ENCODE results near the gene RAB28.

RAB28 gene

DNA sequence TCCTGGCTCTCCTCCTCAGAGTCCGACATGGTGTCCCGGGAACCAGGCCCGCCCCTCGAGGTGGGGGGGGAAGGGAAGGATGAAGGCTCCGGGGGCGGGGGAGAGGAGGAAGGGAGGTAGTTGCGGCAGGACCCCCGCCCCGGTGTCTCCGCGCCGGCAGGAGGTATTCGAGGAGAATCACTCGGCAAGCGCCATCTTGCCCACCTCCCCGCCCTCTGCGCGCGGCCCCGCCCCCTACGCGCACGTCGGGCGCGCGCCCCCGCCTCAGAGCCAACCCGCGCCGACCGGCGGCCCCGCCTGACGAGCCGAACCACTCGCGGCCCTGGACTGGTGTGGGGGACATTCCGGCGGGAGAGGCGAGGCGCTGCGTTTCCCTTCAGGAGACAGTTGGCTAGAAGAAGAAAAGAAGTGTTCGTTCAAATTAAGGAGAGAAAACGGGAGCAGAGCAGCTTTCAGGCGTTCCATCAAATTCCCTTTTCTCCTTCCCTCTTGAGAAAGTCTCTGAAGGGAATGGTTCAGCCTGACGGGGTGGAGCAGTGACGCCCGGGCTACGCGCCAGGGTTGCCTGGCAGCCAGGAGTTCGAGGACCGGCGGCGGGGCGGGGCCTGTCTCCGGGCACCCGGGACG is at the start of gene RAB28:
Gene RAB28, minus strand, starts transcription at position 219 of the 627 bp plus-strand sequence.
- DNase-seq (ENCODE audit: low spot score), result peak; percentile 94

DNA sequence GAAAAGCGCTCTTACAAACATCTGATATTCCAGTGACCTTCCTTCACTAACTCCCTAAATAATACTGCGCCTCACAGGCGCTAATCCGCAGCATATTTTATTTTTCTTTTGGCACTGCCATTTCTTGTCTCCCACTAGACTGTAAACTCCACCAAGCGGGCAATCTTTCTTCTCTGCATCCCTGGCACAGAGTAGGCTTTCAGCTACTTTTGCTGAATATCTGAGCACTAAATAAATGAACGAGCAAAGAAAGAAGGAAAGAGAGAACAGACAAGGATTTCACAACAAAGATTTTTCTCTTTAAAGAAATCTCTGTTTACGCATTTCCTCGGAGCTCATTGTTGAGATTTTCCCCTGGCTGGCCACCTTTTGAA is 47.5 kb upstream of the RAB28 start:
- DNase-seq (ENCODE audit: low spot score), result no peak

DNA sequence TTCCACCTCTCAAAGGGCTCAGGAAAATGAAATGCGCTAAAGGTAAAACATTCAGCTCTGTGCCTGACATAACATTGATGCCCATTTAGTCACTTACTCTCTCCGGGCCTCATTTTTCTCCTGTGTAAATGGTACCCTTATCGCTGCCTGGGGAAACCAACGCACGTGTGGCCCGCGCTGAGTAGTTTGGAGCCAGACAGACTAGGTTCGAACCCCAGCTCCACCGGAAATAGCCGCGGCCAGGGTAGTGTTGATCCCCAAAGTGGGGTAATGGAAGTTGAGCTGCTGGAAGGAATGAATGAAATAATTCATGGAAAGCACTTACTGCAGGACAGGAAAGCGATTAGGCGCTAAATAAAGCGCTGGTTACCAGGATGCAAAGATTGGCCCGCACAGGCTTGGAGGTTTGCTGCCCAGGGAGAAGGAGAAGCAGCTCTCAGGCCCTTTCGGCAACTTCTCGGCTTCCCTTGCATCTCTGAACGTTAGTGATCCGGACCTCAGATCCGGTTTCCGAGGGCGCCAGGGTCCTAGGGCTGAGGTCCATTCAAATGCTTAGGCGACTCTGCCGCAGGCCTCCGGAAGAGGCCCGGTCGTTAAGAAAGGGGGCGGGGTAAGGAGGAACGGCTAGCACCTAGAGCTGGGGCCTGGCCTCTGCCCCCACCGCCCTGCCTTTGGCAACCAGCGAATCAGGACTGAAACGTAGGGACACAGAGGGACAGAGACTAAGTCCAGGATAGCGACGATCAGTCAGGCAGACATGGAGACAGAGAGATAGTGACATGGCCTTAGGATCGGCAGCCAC is 46.9 kb upstream of the RAB28 start:
- DNase-seq (ENCODE audit: low spot score), result peak; percentile 1

DNA sequence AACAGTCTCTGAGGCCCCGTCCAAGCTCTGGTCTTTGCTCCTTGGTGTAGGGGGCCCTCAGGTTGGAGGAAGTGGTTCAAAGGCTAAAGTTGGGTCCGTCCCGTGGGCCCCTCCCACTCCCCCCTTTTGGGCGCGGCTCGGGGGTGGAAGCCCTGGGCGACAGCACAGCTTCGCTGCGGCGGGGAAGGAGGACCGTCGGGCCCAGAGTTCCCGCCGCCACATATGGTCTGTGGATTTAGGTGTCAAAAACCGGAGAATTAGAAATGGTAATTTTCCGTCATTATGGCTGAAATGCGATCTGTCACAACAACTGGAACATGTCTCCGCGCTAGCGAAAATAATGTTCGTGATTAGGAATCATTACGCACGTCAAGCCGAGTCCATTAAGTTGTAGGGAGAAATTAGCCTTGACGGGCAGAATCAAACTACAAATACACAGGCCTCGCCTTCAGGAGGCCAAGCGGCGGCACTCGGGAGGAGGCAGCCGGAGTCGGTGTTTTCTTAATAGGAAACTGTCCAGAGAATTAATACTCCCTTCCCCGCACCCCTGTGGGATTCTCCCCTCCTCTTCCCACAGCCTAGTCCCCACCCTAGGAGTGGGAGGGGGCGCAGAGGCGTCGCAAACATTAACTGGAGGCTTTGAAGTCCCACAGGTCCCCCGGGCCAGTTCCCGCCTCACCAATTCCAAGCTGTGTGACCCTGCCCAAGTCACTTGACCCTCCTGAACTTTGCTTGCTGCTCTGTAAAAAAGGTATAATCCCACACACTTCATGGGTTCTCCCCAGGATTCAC is 45.2 kb upstream of the RAB28 start:
- peak; percentile 1 for DNase-seq (ENCODE audit: low spot score)

DNA sequence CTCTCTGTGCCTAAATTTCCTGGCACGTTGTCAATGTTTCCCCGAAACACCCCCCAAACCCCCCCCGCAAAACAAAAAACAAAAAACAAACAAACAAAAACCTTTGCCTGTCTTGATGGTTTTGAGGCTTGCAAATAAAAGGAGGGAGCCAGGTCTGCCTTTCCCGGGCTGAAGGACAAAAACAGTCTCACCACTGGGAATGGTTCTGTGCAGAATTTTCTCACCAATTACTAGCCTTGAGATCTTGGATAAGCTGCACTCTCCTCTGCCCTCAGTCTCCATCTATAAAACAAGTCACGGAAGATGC is 44.6 kb upstream of the RAB28 start:
- DNase-seq (ENCODE audit: low spot score), result peak; percentile 4

DNA sequence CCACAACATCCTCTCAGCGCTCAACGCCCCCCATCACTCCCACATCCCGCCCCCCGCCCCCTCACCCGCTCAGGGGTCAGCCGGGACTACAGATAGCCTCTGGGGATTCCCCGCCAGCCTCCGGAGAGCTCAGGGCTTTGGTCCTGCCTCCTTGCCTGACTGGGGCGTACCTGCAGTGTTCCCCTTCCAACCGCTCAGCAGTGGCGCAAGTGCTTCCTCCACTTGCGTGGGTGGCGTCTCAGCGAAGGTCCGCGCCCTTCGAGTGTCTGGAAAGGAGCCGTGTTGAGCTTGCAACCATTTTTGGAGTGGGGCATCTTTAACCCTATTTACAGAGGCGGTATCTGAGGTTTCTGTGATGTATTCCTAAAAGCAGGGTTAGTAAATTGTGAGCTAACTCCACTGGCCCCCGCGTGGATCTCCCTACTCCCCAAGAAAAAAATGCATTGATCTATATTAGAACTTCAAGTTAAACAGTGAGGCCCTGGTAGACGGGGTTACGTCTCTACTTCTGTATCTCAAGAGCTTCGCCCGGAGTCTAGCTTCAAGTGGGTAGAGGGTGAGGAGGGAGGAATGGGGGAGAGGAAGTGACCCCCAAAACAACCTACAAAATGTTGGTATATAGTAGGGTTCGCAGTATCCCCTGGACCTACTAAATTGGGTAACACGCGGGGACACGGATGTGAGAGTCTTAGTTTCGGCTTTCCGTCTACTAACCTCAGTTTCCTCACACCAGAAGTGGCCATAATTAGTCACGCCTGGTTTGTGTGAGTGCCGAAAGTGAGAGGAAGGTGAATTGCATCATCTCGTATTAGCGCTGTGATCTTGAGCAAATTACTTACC is 44.1 kb upstream of the RAB28 start:
- DNase-seq (ENCODE audit: low spot score), result peak; percentile 2

DNA sequence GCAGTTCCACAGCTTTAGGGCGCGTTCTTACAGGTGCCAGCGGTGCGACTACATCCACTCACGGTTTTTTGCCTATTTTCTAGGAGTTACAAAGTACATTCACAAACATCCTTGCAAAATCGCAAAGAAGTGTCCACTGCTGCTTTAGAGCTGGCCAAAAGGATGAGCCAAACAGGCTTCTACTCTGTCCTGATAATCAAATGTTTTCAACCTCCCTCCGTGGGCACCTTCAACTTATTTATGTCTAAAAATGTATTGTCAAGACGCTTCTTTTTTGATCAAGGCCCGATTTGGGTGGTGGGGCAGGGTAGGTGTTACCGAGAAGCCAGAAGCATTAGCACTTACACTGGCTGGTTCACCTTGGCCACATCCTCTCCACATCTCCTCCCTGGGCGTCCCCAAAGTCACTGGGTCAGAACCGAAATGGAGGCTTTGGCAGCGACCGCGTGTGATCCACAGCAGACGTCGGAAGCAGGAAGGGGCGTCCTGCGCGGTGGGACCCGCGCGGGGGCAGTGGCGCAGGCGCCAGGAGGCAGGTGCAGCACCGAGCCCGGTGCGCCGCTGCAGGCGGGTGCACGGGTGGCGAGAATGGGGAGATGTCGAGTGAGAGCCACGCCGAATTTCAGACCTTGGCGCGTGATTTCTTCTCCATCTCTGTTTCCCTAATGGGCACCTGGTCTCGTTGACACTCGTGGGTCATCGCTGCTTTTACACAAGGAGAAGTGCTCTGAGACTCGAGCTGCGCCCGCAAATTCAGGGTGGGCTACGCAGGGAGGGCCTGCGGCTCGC is 43.2 kb upstream of the RAB28 start:
- peak; percentile 1 for DNase-seq (ENCODE audit: low spot score)

DNA sequence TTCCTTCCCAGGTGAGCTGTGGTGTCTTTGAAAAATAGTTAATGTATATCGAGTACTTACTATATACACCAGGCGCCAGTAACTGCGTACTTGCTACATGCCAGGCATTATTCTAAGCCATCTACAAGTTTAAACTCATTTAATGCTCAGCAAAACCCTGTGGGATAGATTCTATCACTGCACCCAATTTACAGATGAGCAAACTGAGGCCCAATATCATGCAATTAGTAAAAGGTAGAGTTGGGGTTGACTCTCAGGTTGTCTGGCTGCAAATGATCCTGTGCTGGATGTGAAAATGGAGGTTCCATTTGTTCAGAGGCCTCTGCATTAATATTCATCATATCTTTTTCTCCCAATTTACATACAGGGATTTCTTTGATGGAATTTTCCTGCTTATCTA is 42.5 kb upstream of the RAB28 start:
- DNase-seq (ENCODE audit: low spot score), result no peak

DNA sequence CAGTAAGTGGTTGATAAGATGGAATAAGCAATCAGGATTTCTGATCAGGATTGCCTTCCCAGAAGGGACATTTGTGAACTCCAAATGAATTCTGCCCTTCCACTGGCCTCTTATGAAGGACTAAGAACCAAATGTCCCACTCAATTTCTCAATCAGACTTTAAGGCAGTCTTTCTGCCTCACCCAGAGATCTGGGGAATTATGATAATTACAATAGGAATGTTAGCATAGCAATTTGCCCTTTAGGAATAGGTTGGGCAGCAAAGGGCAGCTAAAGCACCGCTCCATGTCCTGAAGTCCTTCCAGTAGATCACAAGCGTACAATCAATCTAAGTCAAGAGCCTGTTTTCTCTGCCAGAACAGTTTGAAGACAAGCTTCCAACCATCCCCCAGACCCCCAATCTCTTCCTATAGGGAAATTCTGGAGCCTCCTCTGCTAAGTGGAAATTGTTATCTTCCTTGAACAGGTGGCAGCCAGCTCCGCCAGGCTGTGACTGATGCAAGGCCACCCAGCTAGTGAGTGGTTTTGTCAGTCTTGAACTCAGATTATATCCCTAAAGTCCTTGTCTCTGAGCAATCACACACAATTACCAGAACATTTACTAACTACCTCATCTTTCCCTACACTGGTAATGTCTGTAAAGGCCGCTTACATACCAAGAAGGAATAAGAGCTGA is 41.6 kb upstream of the RAB28 start:
- DNase-seq (ENCODE audit: low spot score), result peak; percentile 3

DNA sequence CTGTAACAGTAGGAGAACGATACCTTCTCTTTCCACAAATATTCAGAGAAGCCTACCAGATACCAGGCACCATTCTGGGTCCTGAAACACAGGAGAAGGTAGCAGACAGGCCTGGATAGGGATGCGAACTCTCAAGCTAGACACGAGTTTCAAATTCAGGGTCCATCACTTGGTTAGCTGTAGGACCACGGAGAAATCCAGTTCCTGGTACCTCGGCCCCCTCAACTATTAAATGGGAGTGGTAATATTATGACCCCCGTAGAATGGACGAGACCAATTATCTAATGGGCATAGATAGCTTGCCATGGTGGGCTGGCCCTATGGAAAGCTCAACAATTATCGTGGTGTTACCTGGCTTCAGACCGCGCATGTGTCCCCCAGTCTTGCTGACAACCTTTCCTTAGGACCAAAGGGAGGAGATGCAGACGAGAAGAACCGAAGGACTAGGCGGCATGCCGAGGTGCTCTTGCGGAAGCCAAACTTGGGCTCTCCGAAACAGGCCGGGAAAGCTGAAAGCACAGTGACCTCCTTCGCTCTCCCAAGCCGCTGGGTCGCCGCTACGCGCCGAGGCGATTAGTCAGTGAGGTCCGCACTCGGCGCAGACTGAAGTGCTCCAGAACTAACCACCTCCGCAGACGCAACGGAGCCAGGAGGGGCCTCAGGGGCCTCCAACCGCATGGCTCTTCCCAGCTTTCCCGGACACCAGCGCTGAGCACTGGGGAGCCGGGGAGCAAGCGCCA is 40.5 kb upstream of the RAB28 start:
- peak; percentile 16 for DNase-seq (ENCODE audit: low spot score)

DNA sequence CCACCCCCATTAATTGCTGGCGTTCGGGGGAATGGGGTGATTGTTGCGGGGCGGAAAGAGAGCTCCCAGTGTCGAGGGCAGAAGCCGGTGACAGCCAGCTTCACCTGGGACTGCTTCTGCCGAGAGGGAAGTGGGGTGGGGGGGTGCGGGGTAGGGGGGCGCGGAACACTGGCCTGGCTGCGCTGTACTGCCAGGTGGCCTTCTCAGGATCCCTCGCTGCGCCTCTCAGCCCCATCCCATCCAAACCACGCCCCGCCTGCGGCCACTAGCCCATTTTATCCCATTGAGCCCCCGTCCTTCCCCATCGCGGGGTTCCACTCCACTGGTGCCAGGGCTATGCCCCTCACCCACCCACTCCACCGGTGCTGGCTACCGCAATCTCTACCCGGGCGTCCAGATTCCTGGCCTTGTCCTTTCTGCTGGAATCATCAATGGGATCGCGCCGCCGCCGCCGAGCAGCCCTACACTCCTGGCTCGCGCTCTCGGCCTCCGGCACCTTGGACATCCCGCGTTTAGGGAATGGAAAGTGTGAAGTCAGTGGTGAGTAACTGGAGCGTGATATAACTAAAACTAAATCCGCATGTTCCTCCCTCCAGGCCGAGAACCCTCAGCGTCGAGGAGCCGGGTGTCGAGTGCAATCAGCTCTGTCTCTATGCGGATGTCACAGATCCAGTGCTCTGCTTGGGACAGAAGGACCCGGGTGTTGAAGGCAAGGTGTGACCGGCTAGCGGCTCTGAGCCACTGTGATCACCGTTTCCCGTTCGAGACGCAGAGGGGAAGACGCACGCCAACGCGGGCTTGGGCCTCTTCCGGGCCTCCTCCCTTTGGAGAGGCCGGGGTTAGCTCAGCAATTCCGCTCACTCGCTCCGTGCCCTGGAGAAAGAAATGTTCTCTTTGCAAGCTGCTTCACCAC is 39.7 kb upstream of the RAB28 start:
- DNase-seq (ENCODE audit: low spot score), result peak; percentile 1

DNA sequence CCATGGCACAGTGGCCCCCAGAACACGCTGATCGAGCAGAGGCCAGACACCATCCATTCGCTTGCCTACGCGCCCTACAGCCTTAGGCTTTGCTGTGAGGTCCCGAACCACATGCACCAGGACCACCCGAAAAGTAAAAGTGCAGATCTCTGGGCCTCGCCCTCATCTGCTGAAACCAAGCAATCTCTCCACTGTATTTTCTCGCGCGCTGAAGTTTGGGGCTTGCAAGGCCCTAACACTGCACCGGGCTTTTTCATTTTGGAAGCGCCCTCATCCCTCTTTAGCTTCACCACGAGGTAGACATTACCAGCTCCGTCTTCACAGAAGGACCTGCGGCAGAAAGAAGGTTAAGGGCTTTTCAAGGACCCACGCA is 39.0 kb upstream of the RAB28 start:
- DNase-seq (ENCODE audit: low spot score), result no peak

DNA sequence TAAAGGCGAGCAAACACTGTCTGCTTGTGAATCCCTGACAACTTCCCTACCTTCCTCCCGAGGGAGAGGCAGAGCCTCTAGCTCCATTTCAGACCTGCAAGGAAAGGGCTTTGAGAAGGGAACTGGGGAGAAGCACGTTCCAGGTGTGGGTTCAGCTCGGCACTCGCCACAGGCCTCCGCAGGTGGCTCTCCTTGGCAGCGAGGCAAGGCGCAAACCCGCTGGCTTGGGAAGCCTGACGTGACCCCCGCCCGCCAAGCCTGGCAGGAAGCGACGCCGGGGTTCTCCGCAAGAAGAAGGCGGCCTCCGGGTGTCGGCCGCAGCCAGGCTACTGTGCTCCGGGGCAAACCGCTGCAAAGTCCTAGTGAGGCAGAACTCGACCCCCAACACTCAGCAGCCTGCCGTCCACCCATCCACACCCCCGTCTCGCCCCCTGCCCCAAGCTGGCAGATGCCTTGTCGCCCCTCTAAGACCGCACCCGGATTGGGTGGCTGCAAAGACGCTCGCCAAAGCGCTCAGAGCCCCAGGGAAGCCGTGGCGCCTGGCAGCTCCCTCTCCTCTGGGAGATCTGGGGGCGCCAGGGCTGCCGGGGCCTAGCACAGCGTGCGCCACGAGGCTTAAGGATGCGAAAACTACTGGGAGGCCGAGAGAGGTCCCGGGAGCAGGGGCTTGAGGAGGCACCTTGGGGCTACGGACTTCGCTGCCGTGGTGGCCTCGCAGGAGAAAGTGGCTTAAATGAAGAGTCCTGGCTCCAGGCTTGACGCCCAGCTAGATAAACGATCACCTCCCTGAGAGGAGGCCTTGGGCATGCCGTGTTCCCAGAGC is 38.4 kb upstream of the RAB28 start:
- no peak for DNase-seq (ENCODE audit: low spot score)

DNA sequence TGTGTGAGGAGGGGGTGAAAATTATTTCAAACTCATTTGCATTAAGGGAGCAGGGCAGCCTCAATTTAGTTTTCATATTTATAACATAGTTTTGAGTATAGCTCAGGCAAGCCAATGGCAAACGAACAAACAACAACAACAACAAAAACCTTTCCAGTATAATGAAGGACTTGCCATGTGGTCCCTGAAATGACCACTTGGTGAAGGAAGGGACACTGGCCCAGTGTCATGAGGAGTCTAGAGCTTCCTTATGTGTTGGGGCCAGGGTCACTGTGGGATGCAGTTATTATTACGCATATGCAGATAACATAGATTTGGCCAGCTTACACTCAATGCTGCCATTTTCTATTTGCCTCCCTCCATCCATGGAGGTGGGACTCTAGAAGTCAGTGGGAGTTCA is 36.9 kb upstream of the RAB28 start:
- DNase-seq (ENCODE audit: low spot score), result no peak

DNA sequence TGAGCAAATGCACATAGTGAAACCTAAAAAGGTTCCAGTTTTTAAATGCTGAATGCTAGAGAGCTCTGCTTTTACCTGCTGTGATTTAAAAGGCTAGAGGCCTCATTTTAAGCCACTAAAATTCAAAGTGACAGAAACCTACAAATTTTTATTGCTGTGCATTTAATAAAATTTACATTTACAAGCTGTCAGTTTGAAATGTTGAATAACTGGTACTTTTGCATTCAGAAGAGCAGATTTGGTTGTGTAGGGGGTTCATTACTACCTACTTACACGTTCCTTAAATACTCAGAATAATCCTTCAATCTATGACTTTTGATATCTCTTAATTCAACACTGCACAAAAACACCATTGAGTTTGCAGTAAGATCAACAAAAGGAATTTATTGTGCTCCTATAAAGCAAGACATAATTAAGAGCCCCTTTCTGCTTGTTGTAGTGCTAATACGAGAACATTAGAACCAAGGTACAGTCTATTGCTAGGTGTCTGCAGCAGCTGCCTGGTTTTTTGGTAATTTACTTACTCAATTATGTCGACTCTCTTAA is 32.2 kb upstream of the RAB28 start:
- no peak for DNase-seq (ENCODE audit: low spot score)

DNA sequence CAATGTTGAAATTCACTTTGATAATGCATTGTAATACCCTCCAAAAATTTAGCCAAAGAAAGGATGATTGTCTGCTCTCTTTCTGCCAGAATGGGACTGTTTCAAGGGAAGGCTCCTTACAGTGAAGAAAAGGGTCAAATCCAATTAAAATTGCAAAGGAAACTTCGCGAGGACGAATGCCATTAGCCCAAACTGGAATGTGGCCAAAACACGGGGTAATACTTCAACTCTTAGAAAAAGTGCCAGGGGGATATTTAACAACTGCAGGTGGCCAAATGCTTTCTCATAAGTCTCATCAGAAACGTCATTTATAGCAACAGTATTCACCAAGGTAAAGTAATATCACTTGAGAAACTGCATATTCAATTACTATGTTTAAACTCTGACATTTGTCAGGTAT is 31.1 kb upstream of the RAB28 start:
- DNase-seq (ENCODE audit: low spot score), result no peak

DNA sequence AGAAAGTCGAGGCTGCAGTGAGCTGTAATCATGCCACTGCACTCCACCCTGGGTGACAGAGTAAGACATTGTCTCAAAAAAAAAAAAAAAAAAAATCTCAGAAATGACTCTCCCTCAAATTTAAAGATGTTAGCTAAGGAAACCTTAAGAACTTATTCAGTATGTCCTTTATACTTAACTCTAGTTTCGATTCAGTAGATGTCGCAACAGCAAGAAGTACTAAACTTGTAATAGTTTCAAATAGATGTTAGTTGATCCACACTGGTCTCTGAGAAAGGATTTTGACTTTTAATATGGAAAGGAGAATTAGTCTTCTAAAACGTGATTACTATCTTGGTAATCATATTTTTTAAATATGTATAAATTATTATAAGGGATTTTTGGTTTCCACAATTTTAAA is 30.6 kb upstream of the RAB28 start:
- no peak for DNase-seq (ENCODE audit: low spot score)

DNA sequence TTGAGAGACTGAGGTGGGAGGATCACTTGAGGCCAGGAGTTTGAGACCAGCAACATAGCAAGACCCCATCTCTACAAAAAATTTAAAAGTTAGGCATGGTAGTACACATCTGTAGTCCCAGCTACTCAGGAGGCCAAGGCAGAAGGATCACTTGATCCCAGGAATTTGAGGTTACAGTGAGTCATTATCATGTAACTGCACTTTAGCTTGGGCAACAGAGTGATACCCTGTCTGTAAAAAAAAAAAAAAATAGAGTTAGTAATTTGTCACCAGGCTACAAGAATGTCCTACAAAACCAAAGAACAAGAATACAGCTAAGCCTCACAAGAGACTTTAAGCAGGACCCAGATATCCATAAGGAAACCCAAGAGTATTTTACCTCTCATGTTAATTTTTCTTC is 27.0 kb upstream of the RAB28 start:
- no peak for DNase-seq (ENCODE audit: low spot score)

All from AG08395 (cell line).